NCI-H2171 treated with DMSO at 0.1 percent for 48 hours (cell line): ENCODE data around the gene SREK1.
"Not testable (repeated sequence)": the region's sequence is repeated elsewhere in the genome, so short reads cannot be mapped to it uniquely, and the experiment has no call there.

ENCODE experiments used
- DNase-seq: peaks from one replicate; lab custom pipeline; 2025; lab: John Stamatoyannopoulos, UW

SREK1 gene, protein sequence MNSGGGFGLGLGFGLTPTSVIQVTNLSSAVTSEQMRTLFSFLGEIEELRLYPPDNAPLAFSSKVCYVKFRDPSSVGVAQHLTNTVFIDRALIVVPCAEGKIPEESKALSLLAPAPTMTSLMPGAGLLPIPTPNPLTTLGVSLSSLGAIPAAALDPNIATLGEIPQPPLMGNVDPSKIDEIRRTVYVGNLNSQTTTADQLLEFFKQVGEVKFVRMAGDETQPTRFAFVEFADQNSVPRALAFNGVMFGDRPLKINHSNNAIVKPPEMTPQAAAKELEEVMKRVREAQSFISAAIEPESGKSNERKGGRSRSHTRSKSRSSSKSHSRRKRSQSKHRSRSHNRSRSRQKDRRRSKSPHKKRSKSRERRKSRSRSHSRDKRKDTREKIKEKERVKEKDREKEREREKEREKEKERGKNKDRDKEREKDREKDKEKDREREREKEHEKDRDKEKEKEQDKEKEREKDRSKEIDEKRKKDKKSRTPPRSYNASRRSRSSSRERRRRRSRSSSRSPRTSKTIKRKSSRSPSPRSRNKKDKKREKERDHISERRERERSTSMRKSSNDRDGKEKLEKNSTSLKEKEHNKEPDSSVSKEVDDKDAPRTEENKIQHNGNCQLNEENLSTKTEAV

DNA sequence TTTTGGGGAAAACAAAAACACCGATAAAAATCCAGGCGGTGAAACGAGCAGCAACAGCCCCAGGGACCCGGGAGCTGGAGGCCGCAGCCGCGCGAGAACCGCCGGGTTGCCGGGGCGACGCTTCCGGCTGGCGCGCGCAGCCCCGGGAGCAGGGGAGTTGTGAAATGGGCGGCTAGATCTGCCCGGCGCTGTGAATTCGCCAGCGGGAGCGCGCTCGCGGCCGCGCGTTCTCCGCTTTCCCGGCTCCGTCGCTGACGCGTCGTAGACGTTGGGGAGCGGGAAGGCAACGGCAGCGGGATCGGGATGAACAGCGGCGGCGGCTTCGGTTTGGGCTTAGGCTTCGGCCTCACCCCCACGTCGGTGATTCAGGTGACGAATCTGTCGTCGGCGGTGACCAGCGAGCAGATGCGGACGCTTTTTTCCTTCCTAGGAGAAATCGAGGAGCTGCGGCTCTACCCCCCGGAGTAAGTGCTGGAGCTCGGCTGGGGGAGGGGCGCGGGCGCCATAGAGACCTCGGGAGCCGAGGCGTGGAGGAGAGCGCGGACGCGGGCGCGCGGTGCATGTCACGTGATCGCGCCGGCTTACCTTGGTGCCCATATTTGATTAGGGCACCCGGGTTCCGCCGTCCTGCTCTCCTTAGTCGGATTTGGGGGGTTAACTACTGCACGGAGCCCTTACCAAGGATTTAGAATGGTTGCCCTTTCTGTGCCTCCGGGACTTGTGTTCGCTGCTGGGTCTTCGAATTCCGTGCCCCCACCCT, at the start of gene SREK1:
Gene SREK1 (plus strand): TSS at position 227 of the 760 bp plus-strand sequence. CDS start 77 bp downstream, at position 304.
- peak; percentile 80 for DNase-seq

DNA sequence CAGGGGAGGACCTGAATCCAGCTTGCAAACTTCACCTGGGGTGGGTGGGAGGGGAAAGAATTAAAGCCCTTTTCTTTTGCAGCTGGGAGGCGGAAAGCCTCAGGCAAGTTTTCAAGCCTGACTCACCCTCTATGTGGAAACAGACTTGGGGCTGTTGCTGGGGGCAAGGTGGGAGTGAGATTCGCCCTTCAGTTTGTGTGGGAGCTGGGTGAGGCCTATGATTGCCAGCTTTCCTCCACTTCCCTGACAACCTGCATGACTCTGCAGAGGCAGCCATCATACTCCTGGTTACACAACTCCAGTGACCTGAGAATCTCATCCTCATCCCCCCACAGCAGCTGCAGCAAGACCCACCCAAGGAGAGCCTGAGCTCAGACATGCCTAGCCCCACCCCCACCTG, 43.2 kb upstream of the SREK1 start:
- no peak for DNase-seq

DNA sequence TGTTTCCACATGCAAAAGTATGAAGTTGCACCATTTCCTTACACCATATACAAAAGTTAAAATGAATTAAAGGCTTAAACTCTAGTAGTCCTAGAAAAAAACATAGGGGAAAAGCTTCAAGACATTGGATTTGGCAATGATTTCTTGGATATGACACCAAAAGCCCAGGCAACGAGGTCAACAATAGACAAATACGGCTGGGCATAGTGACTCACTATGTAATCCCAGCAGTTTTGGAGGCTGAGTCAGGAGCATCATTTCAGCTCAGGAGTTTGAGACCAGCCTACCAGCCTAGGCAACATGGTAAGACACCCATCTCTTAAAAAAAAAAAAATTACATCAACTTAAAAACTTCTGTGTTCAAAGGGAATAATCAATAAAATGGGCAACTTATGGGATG, 30.9 kb upstream of the SREK1 start:
- DNase-seq, result no peak

DNA sequence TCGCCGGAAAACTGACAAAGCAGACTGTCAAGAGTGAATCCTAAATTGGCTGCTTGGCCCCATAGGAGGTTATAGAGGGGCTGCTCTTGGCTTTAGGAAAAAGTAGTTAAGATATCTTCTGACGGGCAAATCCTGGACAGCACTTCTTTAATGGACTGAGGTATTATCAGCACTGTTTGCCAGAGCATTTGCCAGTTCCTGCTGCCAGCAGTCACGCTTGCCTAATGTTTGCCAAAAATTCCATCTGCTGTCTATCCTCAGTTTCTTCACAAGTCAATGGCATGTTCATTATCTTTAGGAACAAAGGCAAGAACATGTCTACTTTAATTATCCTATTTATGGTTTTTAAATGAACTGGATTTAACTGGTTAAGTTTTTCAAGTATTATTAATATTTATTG, 25.8 kb upstream of the SREK1 start:
- no peak for DNase-seq

DNA sequence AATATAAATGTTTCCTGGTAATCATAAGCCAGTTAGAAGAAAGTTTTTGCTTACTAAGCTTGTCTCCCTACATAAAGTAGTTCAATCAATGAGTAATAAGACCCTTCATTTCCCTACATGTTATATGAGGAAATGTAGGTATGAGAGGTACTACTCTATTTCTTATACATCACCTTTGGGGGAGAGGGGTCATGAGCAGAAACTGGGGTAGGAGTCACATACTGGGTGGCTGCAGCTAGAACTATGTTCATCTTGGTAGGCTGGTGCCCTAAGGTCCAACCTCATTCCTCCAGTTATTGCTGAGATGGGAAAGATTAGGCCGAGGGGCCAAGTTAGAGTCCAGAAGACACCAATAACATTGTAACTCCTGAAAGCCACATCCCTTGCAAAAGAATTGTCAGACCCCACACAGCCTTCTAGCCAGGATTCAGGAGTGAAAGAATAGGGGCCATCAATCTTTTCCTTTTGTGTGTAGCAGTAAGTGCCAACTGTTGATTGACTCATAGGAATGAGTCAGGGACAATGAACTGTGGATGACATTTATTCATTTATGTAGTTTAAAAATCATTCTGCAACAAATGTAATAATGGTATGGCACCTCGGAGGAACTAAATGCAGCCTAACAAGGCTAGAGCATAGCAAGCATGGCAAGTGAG, 21.6 kb upstream of the SREK1 start:
- DNase-seq, result no peak

DNA sequence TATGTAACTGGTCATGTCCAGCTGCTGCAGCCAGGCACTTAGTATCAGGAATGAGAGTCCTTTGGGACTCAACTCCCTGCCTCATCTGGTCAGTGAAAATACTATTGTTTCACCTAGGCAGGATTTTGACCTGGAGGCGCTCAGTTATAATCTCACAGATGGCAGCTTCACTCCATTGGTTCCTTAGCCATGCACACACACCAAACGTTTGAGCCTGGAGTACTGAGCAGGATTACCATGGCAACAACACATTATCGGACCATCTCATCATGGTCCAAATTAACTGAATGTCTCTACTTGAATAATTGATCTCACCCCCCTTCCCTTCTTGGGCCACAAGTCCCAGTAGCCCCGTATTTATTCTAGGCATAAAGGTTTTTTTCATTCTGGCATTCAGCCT, 15.0 kb upstream of the SREK1 start:
- DNase-seq, result no peak

DNA sequence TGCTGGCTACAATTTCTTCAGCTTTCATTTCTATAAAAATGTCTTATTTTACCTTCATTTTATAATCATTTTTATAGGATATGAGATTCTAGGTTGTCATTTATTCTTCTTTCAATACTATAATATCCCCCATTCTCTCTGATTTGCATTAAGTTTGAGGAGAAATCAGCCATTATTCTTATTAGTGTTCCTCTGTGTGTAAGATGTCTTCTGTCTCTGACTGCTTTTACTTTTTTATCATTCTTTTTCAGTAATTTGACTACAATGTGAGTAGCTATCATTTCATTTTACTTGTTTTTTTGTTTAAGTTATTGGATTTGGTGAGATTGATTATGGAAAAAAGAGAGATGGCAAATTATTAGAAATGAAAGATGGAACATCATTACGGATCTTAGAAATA, 13.6 kb upstream of the SREK1 start:
- DNase-seq, result no peak

DNA sequence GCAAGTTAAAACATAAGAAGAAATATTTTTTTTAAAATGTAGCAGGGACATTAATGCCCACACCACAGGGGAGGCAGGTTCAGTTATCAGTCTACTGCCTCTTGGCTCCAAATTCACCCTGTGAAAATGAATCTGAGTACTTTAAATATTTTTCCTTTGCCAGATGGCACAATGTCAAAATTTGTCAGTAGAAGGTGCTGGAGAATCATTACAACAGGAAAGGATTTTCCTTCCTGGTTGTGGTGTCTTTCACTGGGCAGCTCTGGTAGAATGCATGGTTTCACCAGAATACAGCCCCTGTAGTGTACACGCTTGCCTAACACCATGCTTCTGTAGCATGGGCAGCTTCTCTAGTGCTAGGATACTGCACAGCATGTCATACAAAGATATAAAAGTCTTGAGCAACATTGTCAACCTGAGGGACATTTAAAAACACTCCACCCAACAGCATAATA, 9.7 kb upstream of the SREK1 start:
- no peak for DNase-seq

DNA sequence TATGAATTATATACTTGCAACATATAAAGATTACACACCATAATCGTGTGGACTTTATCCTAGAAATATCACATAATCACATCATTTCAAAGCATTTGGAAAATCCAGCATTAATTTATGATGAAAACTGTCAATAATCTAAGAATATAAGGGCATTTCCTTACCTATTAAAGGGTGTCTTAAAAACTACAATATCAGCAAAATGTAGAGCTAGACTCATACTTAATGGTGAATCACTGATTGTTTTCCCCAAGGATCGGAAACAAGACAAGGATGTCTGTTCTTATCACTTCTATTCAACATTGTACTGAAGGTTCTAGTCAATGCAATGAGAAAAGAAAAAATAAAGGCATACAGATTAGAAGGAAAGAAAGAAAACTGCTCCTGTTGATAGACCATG, 8.0 kb upstream of the SREK1 start:
- DNase-seq, result no peak

DNA sequence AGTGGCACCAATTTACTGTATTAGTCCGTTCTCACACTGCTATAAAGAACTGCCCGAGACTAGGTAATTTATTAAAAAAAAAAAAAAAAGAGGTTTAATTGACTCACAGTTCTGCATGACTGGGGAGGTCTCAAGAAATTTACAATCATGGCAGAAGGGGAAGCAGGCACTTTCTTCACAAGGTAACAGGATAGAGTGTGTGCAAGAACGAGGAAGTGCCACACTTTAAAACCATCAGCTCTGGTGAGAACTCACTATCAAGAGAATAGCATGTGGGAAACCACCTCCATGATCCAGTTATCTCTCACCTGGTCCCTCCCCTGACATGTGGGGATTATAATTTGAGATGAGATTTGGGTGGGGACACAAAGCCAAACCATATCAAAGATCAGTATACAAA, 7.2 kb upstream of the SREK1 start:
- DNase-seq, result not testable (repeated sequence)

DNA sequence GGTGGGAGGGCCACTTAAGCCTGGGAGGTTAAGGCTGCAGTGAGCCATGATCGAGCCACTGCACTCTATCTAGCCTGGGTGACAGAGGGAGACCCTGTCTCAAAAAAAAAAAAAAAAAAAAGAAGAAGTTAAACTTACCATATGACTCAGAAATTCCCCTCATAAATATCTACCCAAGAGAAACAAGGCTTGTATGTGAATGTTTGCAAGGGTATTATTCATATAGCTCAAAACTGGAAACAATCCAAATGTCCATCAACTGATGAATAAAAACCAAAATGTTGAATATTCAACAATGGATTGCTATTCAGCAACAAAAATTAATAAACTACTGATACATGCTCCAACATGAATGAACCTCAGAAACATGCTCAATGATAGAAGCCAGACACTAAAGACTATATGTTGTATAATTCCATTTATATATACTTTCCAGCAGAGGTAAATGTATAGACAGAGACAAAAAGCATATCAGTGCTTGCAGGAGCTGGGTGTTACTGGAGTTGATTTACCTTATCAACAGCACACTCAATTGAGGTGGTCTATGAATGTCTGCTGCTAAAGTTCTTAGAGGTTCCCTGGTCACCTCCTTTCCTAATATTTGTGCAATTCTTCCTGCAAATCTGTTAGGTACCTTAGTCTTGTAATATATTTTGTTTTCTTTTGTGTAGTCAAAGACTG, 5.3 kb upstream of the SREK1 start:
- no peak for DNase-seq

DNA sequence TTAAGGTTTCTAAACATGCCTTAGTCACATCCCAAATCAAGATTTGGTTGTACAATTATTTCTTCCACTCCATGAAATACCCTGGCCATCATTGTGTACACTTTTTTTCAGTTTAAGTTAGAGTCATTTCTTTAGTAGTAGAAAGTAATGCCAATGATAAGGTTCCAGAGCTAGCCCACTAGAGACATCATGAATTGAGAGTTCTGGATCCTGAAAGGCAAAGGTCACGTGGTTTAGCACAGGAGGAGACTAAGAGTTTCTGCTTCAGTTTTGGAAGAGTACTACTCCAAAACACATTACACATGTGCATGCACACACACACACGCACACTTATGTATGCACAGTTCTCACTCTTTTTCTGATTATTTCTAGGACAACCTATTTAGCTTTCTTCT, 4.8 kb upstream of the SREK1 start:
- DNase-seq, result no peak

DNA sequence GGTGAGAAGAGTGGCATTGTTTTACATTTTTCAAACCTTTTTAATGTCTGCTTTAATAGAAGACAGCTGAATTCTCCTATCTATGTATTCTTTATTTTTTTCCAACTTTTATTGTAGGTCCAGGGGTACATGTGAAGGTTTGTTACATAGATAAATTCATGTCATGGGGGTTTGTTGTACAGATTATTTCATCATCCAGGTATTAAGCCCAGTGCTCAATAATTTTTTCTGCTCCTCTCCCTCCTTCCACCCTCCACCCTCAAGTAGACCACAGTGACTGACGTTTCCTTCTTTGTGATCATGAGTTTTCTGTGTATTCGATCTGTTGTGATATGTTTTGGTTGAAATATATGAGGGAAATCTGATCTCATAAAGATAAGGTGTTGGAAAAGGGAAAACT, 1.7 kb upstream of the SREK1 start:
- no peak for DNase-seq

DNA sequence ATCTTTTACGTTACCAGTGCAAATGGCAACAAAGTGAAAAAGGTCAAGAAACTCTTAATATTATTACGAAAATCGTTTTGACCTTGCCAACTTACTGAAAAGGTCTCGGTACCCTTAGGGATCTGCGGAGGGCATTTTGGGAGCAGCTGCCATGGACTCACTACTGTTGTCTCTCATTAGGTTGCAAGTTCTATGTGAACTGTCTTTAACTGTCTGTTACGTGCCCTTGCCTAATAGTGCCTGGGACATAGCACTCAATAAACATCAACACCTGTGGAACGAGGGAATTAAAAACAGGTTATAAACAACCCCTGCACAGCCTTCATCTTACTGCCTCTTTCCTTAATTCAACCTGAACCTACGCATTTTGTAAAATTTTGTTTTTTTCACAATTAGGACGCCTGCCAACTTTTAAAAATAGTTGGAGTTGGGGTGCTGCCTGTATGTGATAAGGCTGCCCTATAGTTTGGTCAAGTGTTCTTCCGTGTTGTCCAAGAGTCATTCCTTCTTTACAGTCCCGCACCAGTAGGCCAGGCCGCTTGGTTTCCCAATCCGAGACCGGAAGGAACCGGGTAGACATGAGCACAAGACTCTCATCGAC, 527 bp upstream of the SREK1 start:
- DNase-seq, result no peak

DNA sequence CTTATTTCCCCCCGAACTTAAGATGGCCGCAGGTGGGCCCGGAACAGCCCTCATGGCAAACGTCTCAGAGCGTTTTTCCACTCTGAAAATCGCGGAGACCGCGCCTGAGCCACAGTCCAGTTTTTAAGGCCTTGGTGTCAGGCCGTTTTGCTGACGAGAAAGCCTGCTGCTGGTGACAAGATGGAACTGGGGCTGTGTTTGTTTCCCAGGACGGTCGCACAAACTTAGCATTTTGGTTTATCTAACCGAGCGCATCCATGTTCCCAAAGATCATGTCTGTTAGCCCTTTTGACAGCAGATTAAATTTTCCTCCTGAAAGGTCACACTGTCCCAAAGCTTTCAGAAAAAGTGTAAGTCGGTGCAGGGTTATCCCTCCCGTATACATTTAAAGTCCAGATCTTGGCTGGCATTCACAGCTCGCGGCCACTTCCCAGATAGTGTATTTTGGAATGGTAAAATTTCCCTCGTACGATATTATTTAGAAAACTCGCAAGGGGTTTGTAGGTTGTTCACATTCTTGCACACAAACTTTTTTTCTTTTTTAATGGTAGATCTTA, 812 bp downstream of the SREK1 start:
- no peak for DNase-seq

DNA sequence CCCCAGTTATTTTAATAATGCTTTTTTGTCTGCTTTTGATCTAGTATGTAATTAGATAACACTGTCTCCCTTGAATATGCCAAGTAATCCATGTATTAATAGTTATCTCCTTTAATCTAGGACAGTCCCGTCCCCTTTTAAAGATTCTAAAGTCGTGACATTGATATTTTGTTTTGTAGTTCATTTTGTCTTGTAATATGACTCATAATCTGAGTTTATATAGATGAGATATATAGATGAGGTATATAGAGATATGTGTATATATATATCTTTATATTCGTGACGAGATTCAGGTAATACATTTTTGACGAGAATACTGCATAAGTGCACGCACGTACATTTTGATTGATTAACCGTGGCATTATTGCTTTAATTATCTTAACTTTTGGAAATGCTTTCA, 1.6 kb downstream of the SREK1 start:
- no peak for DNase-seq

DNA sequence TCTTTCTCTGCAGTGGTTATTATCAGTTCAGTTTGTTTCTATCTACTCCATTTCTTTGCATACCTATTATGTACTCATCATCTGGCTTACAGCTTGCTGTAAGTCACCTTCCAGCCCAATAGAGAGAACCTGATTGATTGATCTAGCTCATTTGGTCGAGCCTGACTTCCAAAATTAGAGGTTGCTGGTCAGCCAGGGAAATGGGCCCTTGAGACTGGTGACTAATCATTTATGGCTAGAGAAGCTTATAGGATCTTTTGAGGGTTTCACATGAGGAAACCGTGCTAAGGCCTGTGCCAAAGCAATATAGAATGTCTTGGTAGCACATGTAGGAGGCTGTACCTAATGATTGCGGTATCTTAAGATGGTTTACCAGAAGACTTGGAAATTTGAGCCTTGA, 5.8 kb downstream of the SREK1 start:
- DNase-seq, result no peak

DNA sequence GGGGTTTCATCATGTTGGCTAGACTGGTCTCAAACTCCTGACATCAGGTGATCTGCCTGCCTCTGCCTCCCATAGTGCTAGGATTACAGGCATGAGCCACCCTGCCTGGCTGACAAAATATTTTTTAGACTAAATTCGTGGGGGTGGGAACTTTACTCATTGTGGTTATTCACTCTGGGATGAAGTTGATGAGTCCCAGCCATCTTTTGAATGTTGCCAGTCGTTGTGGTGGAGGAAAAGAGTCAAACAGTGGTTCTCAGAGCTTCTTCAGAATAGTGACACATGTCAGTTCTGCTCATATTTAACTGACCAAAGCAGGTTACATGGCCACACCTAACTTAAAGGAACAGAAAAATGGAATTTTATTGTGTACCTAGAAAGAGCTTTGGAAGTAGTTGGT, 6.9 kb downstream of the SREK1 start:
- no peak for DNase-seq

DNA sequence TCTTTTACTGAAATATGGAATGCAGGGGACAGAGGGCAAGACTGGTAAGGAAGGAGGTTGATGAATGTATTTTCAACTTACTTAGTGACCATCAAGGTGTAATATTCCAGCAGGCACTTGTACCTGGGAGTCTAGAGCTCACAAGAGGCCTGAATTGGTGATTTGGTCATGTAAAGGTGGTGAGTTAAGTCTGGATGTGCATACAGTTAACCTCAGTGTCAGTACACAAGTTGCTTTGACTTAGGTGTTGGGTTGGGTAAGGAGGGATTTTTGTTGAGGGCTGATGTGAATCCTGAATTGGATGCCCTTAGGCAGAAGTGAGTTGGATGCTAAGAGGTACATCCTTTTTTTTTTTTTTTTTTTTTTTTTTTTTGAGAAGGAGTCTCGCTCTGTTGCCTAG, 7.4 kb downstream of the SREK1 start:
- DNase-seq, result no peak

DNA sequence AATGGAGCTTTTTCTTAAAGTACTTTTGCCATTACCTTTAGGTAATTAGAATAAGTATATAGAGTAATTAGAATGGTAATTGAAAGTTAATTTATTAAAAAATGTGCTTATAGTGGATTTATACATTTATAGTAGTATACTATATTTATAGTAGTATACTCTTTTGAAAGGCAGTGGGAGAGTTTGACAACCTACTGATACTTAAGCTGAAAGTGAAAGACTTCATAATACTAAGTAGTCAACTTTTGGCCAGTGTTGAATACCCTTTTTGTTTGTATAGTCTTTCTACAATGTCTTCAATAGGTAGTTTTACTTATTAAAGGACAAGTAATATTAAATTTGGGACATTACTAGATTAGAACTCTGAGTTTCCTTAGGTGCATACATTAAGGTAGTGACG, 12.9 kb downstream of the SREK1 start:
- no peak for DNase-seq

DNA sequence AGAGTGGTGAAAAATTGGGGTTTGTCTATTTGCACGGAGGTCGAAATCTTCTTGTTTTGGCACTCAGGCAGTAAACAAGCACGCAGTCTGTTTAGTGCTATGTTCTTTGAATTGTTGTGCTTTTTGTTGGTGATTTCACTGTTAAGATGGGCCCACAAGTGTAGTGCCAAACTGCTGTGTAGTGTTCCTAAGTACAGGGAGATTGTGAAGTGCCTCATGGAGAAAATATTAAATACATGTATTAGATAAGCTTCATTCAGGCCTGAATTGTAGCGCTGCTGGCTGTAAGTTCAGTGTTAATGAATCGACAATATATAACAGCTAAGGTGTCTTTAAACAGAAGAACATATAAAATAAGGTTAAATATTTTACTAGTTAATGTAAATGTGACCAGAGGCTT, 17.3 kb downstream of the SREK1 start:
- no peak for DNase-seq
